Tibial nerve (tissue), 4 donors: ENCODE results near the gene RINL. TPM values are rescaled to one million over a fixed set of nuclear protein-coding genes. Genes with fewer than 3 reads are reported as not detected.
A peak's percentile ranks its signal among the peaks of the same experiment; 100 is the strongest.

Experiments
- DNase-seq, 2 donors: peaks; one replicate each; pipeline ENCODE4 v3.0.0-alpha.2; 2019; ENCODE audit warnings: low spot score in 2 of 2
- H3K27ac ChIP-seq, 4 donors: fragments of 200-600 bp; sonication (generic) in 3 of 4; one replicate each; pipeline ENCODE4 v1.5.1; 2017 to 2019; ENCODE audit warnings: mild to moderate bottlenecking in 1 of 4
- H3K27me3 ChIP-seq, 2 donors: fragments of 200-600 bp; sonication (generic) in 1 of 2; one replicate each; pipeline versions ENCODE4 v1.5.1 to v1.6.0; 2017 to 2019
- H3K36me3 ChIP-seq, 3 donors: fragments of 200-600 bp; sonication (generic); one replicate each; pipeline ENCODE4 v1.5.1; 2018 to 2019
- H3K4me1 ChIP-seq, 4 donors: fragments of 200-600 bp; sonication (generic) in 3 of 4; one replicate each; pipeline ENCODE4 v1.5.1; 2017 to 2019
- H3K4me3 ChIP-seq, 4 donors: fragments of 200-600 bp; sonication (generic) in 3 of 4; one replicate each; pipeline ENCODE4 v1.5.1; 2017 to 2019; ENCODE audit warnings: mild to moderate bottlenecking in 1 of 4, moderate library complexity in 1 of 4
- H3K9me3 ChIP-seq, 4 donors: fragments of 200-600 bp; sonication (generic) in 3 of 4; one replicate each; pipeline ENCODE4 v1.5.1; 2017 to 2019
- EP300 ChIP-seq, 2 donors: sonication (generic); formaldehyde crosslinking; IDR thresholded peaks; one replicate each; pipeline ENCODE4 v1.6.1; 2017; ENCODE audit warnings: antibody characterized with exemption in 2 of 2, mild to moderate bottlenecking in 1 of 2
- POLR2A ChIP-seq, 2 donors: fragments of 450-650 bp; IDR thresholded peaks; one replicate each; pipeline ENCODE4 v1.6.1; 2017; ENCODE audit warnings: antibody characterized with exemption in 2 of 2, mild to moderate bottlenecking in 2 of 2, moderate library complexity in 2 of 2
- WGBS, 2 donors: methylation state at CpG; one replicate each; pipeline ENCODE4 v1.1.5; 2018; 5-methylcytosine and 5-hydroxymethylcytosine counted together
- total RNA-seq, 4 donors: library from RNA; depleted of rRNA; stranded (reverse); fragments of >200 nt; gene quantifications; one replicate each; pipeline ENCODE4 v1.1.0, GENCODE V29; 2016
- TF ChIP-seq, protein P1 (sequence below), 5 experiments: fragments of 200-600 bp in 3 of 5; fragments of 450-650 bp in 2 of 5; sonication (generic) in 3 of 5; IDR thresholded peaks; one replicate each; pipeline ENCODE4 v1.5.1; 2016 to 2019; ENCODE audit warnings: antibody characterized with exemption in 5 of 5, mild to moderate bottlenecking in 3 of 5, moderate library complexity in 2 of 5

RINL gene
- total RNA-seq, 4 donors from 2014 or later, result 8.4 to 28.8 (median 11.6) TPM

DNA sequence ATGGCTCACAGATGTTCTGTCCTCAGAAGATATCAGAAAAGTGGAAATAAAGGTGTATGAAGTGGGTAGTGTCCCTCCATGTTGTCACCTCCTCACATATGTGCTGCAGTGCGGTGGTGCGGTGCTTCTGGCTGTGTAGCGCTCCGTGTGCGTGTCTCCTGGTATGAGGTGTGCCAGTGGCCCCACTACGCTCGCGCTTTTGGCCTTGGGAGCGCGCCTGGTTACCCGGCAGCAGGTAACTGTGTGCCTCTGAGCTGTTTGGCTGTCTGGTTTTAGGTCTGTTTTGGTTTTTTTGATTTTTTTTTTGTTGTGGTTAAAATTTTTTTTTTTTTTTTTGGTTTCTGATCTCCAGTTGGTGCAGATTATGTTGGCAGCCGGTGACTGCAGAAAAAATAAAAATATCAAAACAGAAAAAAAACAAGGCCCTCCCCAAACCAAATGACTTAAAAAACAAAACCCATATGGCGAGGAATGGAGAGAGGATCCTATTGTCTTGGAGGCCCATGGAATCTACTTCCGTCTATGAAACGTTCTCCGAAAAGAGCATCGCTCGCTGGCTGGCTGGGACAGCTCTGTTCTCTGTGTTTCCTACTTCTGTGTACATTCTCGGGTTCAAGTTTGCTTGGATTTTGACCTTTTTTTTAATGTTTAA lies 36.2 kb downstream of the RINL start:
- peaks cover 26 to 100% (median 96%) of the 10 kb centered on the region in 3 donors for H3K36me3 ChIP-seq
- no peak overlapping the region for H3K4me3 ChIP-seq
- H3K9me3 ChIP-seq, result no peaks in the 10 kb centered on the region
- peak overlapping the region in 1 of 4 donors; percentile 4 for H3K27ac ChIP-seq
- 92% methylated on average over 19 of the region's 19 CpGs for WGBS, 2 donors
- DNase-seq, result no peak
- peaks cover 0 to 49% (median 8%) of the 10 kb centered on the region in 4 donors for H3K4me1 ChIP-seq
- H3K27me3 ChIP-seq, result no peaks in the 10 kb centered on the region
- TF ChIP-seq POLR2A (IDR thresholded peaks at IDR 0.05), result no peak
- peak in 1 of 2 donors; percentile 14 for TF ChIP-seq EP300 (IDR thresholded peaks at IDR 0.05)
- TF ChIP-seq, protein P1, sequence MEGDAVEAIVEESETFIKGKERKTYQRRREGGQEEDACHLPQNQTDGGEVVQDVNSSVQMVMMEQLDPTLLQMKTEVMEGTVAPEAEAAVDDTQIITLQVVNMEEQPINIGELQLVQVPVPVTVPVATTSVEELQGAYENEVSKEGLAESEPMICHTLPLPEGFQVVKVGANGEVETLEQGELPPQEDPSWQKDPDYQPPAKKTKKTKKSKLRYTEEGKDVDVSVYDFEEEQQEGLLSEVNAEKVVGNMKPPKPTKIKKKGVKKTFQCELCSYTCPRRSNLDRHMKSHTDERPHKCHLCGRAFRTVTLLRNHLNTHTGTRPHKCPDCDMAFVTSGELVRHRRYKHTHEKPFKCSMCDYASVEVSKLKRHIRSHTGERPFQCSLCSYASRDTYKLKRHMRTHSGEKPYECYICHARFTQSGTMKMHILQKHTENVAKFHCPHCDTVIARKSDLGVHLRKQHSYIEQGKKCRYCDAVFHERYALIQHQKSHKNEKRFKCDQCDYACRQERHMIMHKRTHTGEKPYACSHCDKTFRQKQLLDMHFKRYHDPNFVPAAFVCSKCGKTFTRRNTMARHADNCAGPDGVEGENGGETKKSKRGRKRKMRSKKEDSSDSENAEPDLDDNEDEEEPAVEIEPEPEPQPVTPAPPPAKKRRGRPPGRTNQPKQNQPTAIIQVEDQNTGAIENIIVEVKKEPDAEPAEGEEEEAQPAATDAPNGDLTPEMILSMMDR (IDR thresholded peaks at IDR 0.05), result no peak

- WGBS, 2 donors, result 86 to 90% methylated on average over 12 of the region's 12 CpGs
- Histone ChIP-seq H3K4me3 (no peak overlapping the region), H3K27ac (no peak overlapping the region), H3K36me3 (peaks cover 27 to 100% (median 91%) of the 10 kb centered on the region in 3 donors), H3K9me3 (no peaks in the 10 kb centered on the region), H3K4me1 (peaks cover 0 to 42% (median 6%) of the 10 kb centered on the region in 4 donors), H3K27me3 (no peaks in the 10 kb centered on the region)
- TF ChIP-seq POLR2A (IDR thresholded peaks at IDR 0.05) (no peak), EP300 (IDR thresholded peaks at IDR 0.05) (no peak)
- TF ChIP-seq, protein P1 (IDR thresholded peaks at IDR 0.05), result no peak
- DNase-seq, result no peak
Observed at GRCh38 chr19:38841180-38841766, 36.8 kb downstream of the RINL start.

DNA sequence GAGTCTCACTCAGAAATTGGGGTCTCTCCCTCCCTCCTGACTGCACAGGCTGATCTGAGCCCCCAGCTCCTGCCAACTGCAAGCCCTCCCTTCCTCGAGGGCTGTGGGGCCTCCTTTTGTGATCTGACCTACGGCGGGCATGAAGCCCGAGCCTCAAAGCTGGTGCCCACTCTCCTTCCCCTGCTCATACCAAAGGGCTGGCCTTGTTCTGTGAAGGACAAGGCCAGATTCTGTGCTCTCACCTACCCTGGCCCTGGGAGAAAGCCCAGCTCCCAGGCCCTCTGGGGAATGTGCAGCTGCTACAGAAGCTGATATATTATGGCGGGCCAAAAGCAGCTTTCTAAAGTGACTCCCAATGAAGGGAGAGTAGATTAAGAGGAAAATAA lies 37.5 kb downstream of the RINL start:
- WGBS, 2 donors, result 80 to 83% methylated on average over 2 to 5 of the region's 5 CpGs
- no peak overlapping the region for H3K4me3 ChIP-seq
- H3K36me3 ChIP-seq, result peaks cover 27 to 100% (median 85%) of the 10 kb centered on the region in 3 donors
- no peak for TF ChIP-seq EP300 (IDR thresholded peaks at IDR 0.05)
- TF ChIP-seq, protein P1 (IDR thresholded peaks at IDR 0.05), result no peak
- TF ChIP-seq POLR2A (IDR thresholded peaks at IDR 0.05), result no peak
- no peak for DNase-seq
- H3K27ac ChIP-seq, result no peak overlapping the region
- peaks cover 0 to 35% (median 2%) of the 10 kb centered on the region in 4 donors for H3K4me1 ChIP-seq
- H3K9me3 ChIP-seq, result no peaks in the 10 kb centered on the region
- no peaks in the 10 kb centered on the region for H3K27me3 ChIP-seq

DNA sequence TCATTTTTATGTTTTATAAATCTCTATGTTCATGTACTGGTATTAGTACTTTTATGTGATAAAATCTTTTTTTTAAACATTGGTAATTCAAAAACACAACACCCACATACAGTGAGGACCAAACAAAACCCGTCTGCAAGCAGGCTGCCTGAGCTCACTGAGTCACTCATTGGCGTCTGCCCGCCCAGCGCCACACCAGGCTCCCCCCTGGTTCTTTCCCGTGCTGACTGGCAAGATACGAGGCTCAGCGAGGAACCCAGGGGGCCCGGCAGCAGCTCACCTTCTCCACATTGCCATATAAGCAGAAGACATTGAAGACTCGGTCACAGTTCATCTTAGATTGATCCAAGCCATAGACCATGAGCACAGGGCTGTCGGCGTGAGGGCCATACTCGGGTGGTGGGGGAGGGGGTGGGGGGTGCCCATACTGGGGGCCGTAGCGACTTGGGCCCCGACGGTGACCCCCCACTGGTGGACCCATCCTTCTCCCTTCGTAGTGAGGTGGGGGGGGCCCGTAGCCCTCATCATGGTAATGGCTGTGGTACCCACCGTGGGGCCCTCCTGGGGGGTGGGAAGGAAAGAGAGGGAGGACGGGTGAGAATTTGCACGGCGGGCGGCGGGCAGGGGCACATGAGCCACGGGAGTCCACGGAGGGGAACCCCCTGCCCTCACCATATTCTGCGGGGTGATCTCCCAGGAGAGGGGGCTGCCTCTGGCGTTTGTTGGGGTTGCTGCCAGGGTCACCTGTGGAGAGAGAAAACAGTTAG lies 38.1 kb downstream of the RINL start:
- TF ChIP-seq, protein P1 (IDR thresholded peaks at IDR 0.05), result no peak
- no peak for TF ChIP-seq EP300 (IDR thresholded peaks at IDR 0.05)
- no peak for TF ChIP-seq POLR2A (IDR thresholded peaks at IDR 0.05)
- Histone ChIP-seq H3K27me3 (no peaks in the 10 kb centered on the region), H3K9me3 (no peaks in the 10 kb centered on the region), H3K4me3 (no peak overlapping the region), H3K36me3 (peaks cover 27 to 100% (median 79%) of the 10 kb centered on the region in 3 donors), H3K4me1 (peaks cover 0 to 30% (median 0%) of the 10 kb centered on the region in 4 donors), H3K27ac (no peak overlapping the region)
- WGBS, 2 donors, result 75 to 85% methylated on average over 25 to 28 of the region's 28 CpGs
- DNase-seq, result no peak
